PFSK-1 (cell line): Measurements from ENCODE around the gene ACVR1.

ENCODE experiments used
- POLR2AphosphoS5 ChIP-seq: IDR thresholded peaks from 2 replicates; pipeline ENCODE4 v1.6.1; 2012; ENCODE audit warnings: low read depth, mild to moderate bottlenecking, control low read depth, low read length, moderate library complexity
- SIN3A ChIP-seq: IDR thresholded peaks from 2 replicates; pipeline ENCODE4 v1.6.1; 2012; ENCODE audit warnings: mild to moderate bottlenecking, low read length, moderate library complexity, borderline replicate concordance; ENCODE audit not compliant: insufficient read depth
- TAF1 ChIP-seq: IDR thresholded peaks from 2 replicates; pipeline ENCODE4 v1.6.1; 2012; ENCODE audit warnings: low read length, control low read depth, borderline replicate concordance; ENCODE audit not compliant: insufficient read depth
- TF ChIP-seq, protein P1 (sequence below), 2 experiments: IDR thresholded peaks; 2 replicates each; pipeline versions ENCODE4 v1.6.1 to v1.8.0; 2011 to 2012; ENCODE audit warnings: low read depth in 2 of 2, low read length in 2 of 2, control low read depth in 1 of 2, inconsistent platforms in 1 of 2, mild to moderate bottlenecking in 1 of 2, moderate library complexity in 1 of 2; ENCODE audit not compliant: insufficient read depth in 1 of 2

GRCh38 chr2:157848213-157848612, 27.9 kb downstream of the ACVR1 start:
- TF ChIP-seq, protein P1, sequence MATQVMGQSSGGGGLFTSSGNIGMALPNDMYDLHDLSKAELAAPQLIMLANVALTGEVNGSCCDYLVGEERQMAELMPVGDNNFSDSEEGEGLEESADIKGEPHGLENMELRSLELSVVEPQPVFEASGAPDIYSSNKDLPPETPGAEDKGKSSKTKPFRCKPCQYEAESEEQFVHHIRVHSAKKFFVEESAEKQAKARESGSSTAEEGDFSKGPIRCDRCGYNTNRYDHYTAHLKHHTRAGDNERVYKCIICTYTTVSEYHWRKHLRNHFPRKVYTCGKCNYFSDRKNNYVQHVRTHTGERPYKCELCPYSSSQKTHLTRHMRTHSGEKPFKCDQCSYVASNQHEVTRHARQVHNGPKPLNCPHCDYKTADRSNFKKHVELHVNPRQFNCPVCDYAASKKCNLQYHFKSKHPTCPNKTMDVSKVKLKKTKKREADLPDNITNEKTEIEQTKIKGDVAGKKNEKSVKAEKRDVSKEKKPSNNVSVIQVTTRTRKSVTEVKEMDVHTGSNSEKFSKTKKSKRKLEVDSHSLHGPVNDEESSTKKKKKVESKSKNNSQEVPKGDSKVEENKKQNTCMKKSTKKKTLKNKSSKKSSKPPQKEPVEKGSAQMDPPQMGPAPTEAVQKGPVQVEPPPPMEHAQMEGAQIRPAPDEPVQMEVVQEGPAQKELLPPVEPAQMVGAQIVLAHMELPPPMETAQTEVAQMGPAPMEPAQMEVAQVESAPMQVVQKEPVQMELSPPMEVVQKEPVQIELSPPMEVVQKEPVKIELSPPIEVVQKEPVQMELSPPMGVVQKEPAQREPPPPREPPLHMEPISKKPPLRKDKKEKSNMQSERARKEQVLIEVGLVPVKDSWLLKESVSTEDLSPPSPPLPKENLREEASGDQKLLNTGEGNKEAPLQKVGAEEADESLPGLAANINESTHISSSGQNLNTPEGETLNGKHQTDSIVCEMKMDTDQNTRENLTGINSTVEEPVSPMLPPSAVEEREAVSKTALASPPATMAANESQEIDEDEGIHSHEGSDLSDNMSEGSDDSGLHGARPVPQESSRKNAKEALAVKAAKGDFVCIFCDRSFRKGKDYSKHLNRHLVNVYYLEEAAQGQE (IDR thresholded peaks at IDR 0.05; ENCODE audit: insufficient read depth in 1 of 2, low read depth in 2 of 2, low read length in 2 of 2), result no peak
- TF ChIP-seq POLR2AphosphoS5, result no peak
- TF ChIP-seq TAF1, result no peak
- no peak for TF ChIP-seq SIN3A
